Activated gamma-delta T cell (primary cell): ENCODE measurements around the gene COBL.

Source experiments
- DNase-seq: peaks from one replicate; lab custom pipeline; 2025; lab: John Stamatoyannopoulos, UW

Gene COBL

GRCh38 chr7:51255036-51255435, 61.6 kb downstream of the COBL start:
- no peak for DNase-seq

GRCh38 chr7:51253157-51253556, 63.5 kb downstream of the COBL start:
- DNase-seq, result no peak

- no peak for DNase-seq
Measured at GRCh38 chr7:51251290-51251689, 65.3 kb downstream of the COBL start.

GRCh38 chr7:51250512-51250911, 66.1 kb downstream of the COBL start:
- no peak for DNase-seq

GRCh38 chr7:51249991-51250390, 66.6 kb downstream of the COBL start:
- DNase-seq, result no peak

GRCh38 chr7:51249187-51249945, 67.2 kb downstream of the COBL start:
- DNase-seq, result no peak

GRCh38 chr7:51246258-51247245, 70.1 kb downstream of the COBL start:
- no peak for DNase-seq

- no peak for DNase-seq
Measured at GRCh38 chr7:51244885-51245284, 71.7 kb downstream of the COBL start.

- DNase-seq, result no peak
Measured at GRCh38 chr7:51244053-51244452, 72.6 kb downstream of the COBL start.

GRCh38 chr7:51243631-51244030, 73.0 kb downstream of the COBL start:
- DNase-seq, result no peak

- DNase-seq, result no peak
Measured at GRCh38 chr7:51242881-51243518, 73.6 kb downstream of the COBL start.

GRCh38 chr7:51242007-51242691, 74.5 kb downstream of the COBL start:
- no peak for DNase-seq

- DNase-seq, result no peak
Measured at GRCh38 chr7:51240868-51241267, 75.7 kb downstream of the COBL start.

GRCh38 chr7:51239691-51240090, 76.9 kb downstream of the COBL start:
- no peak for DNase-seq

- no peak for DNase-seq
Measured at GRCh38 chr7:51238981-51239495, 77.6 kb downstream of the COBL start.

- no peak for DNase-seq
Measured at GRCh38 chr7:51237446-51238133, 79.0 kb downstream of the COBL start.

GRCh38 chr7:51236470-51237132, 80.0 kb downstream of the COBL start:
- no peak for DNase-seq

GRCh38 chr7:51235593-51236313, 80.9 kb downstream of the COBL start:
- no peak for DNase-seq

GRCh38 chr7:51234609-51235308, 81.8 kb downstream of the COBL start:
- DNase-seq, result no peak
